OCI-LY1 (cell line): ENCODE results near the gene STAG2.

Source experiments
- CTCF ChIP-seq: fragments of 200-600 bp; sonication (generic), shearing (Covaris generic); IDR thresholded peaks from 2 replicates; pipeline ENCODE4 v1.5.1; 2017; ENCODE audit warnings: mild to moderate bottlenecking, antibody characterized with exemption, low read length, moderate library complexity, mixed read lengths
- EZH2 ChIP-seq: fragments of 200-600 bp; sonication (generic), shearing (Covaris generic); IDR thresholded peaks from 2 replicates; pipeline ENCODE4 v1.8.0; 2017; ENCODE audit warnings: borderline replicate concordance, mixed run types, mild to moderate bottlenecking, antibody characterized with exemption, low read length, moderate library complexity, mixed read lengths

GRCh38 chrX:124117325-124117724, 155.8 kb downstream of the STAG2 start:
- TF ChIP-seq CTCF: no peak
- TF ChIP-seq EZH2: no peak
